ENCODE data around the gene POLN.

GRCh38 chr4:2067446-2068197, 174.3 kb downstream of the POLN start:
- no peak for TF ChIP-seq CTCF (conservative IDR thresholded peaks at IDR 0.05; ENCODE audit: low read length)
- no peak for TF ChIP-seq EZH2phosphoT487 (IDR thresholded peaks at IDR 0.05; ENCODE audit: borderline replicate concordance, low read depth, low read length)

Measured in OCI-LY7 (cell line).